LHCN-M2 (cell line): ENCODE results near the gene SPINT2. TPM values are rescaled to one million over a fixed set of nuclear protein-coding genes. Genes with fewer than 3 reads are reported as not detected.
A peak's percentile ranks its signal among the peaks of the same experiment; 100 is the strongest.
"Not testable (repeated sequence)": the region's sequence is repeated elsewhere in the genome, so short reads cannot be mapped to it uniquely, and the experiment has no call there.

Experiments
- DNase-seq: peaks from one replicate; pipeline ENCODE4 v3.0.0-alpha.2; 2012; ENCODE audit warnings: low read depth
- polyA plus RNA-seq: library from polyadenylated mRNA; unstranded; fragments of >200 nt; gene quantifications from one replicate; pipeline ENCODE4 v1.2.1, GENCODE V29; 2012; ENCODE audit warnings: missing spikeins
- total RNA-seq: library from RNA; depleted of rRNA; stranded (reverse); fragments of >200 nt; gene quantifications from 2 replicates; pipeline ENCODE4 v1.2.3, GENCODE V29; 2014; rRNA removed

The SPINT2 gene
- 0.06 and 0.46 TPM in 2 replicates for total RNA-seq
- polyA plus RNA-seq = 0.94 TPM

GRCh38 chr19:38264486-38265212, at the start of gene SPINT2:
Gene SPINT2 (plus strand): TSS chr19:38264573. CDS start chr19:38264893, 320 bp downstream.
- DNase-seq = no peak

GRCh38 chr19:38216785-38217641, 47.4 kb upstream of the SPINT2 start:
- no peak for DNase-seq

- DNase-seq = no peak
Measured at GRCh38 chr19:38218204-38218603, 46.2 kb upstream of the SPINT2 start.

- no peak for DNase-seq
Measured at GRCh38 chr19:38219221-38219620, 45.2 kb upstream of the SPINT2 start.

- DNase-seq = no peak
Measured at GRCh38 chr19:38221421-38221820, 43.0 kb upstream of the SPINT2 start.

- no peak for DNase-seq
Measured at GRCh38 chr19:38221919-38222830, 42.2 kb upstream of the SPINT2 start.

- DNase-seq = no peak
Measured at GRCh38 chr19:38223119-38223523, 41.3 kb upstream of the SPINT2 start.

- no peak for DNase-seq
Measured at GRCh38 chr19:38223617-38224013, 40.8 kb upstream of the SPINT2 start.

GRCh38 chr19:38224014-38224862, 40.1 kb upstream of the SPINT2 start, which contains the start of gene DPF1:
Gene DPF1 (minus strand): TSS chr19:38224222. CDS start chr19:38224142, 80 bp downstream.
- peak; percentile 76 for DNase-seq

GRCh38 chr19:38224863-38225218, 39.5 kb upstream of the SPINT2 start:
- not testable (repeated sequence) for DNase-seq

GRCh38 chr19:38227287-38228004, 36.9 kb upstream of the SPINT2 start:
- DNase-seq = no peak

- DNase-seq = no peak
Measured at GRCh38 chr19:38228005-38228377, 36.4 kb upstream of the SPINT2 start.

GRCh38 chr19:38228491-38229439, 35.6 kb upstream of the SPINT2 start:
- DNase-seq = no peak

GRCh38 chr19:38229585-38230073, 34.7 kb upstream of the SPINT2 start:
- peak; percentile 91 for DNase-seq

- not testable (repeated sequence) for DNase-seq
Measured at GRCh38 chr19:38230506-38231133, 33.8 kb upstream of the SPINT2 start.

GRCh38 chr19:38231918-38232317, 32.5 kb upstream of the SPINT2 start:
- no peak for DNase-seq

GRCh38 chr19:38233740-38234251, 30.6 kb upstream of the SPINT2 start:
- DNase-seq = peak; percentile 60

- DNase-seq = no peak
Measured at GRCh38 chr19:38234615-38235014, 29.8 kb upstream of the SPINT2 start.
